SK-N-SH (cell line): ENCODE results near the gene KLHL25. TPM values are rescaled to one million over a fixed set of nuclear protein-coding genes. Genes with fewer than 3 reads are reported as not detected.

Experiments
- CTCF ChIA-PET: fragments of 300-600, 350-600 bp; formaldehyde crosslinking; extraction: SDS; loops from one replicate; lab custom pipeline; 2021; lab: Yijun Ruan, JAX
- POLR2A ChIA-PET: fragments of 350-600 bp; sonication (Branson Sonifier 250); formaldehyde crosslinking; extraction: SDS; loops from one replicate; lab custom pipeline; 2020; ENCODE audit warnings: antibody characterized with exemption, inconsistent platforms; lab: Yijun Ruan, JAX
- DNase-seq: peaks from one replicate; pipeline ENCODE4 v3.0.0; 2012
- H2AFZ ChIP-seq: fragments of 200-600 bp; sonication (generic); 2 replicates; pipeline ENCODE4 v1.8.1; 2016; ENCODE audit warnings: antibody characterized with exemption, mild to moderate bottlenecking, low read depth
- H3F3A ChIP-seq: fragments of 200-600 bp; sonication (generic); replicated peaks from 2 replicates; pipeline ENCODE3; 2016; ENCODE audit warnings: antibody characterized with exemption, mild to moderate bottlenecking; ENCODE audit not compliant: insufficient read depth
- H3K27ac ChIP-seq, 2 experiments: fragments of 200-500 bp in 1 of 2; fragments of 200-600 bp in 1 of 2; sonication (Bioruptor generic) in 1 of 2; sonication (generic), shearing (Covaris generic) in 1 of 2; 2 replicates each; pipeline versions ENCODE4 v1.5.1 to v1.6.1; 2014 to 2016; ENCODE audit warnings: low read depth in 2 of 2, inconsistent platforms in 1 of 2, low read length in 1 of 2, mild to moderate bottlenecking in 1 of 2, mixed read lengths in 1 of 2
- H3K27me3 ChIP-seq: fragments of 200-600 bp; sonication (generic), shearing (Covaris generic); 2 replicates; pipeline ENCODE4 v1.6.1; 2016; ENCODE audit warnings: mixed run types; ENCODE audit not compliant: insufficient read depth
- H3K36me3 ChIP-seq, 2 experiments: fragments of 200-500 bp in 1 of 2; fragments of 200-600 bp in 1 of 2; sonication (Bioruptor generic) in 1 of 2; sonication (generic) in 1 of 2; replicated peaks in 1 of 2; 2 replicates each; pipeline versions ENCODE3 to v1.5.1; 2014 to 2016; ENCODE audit warnings: low read length in 1 of 2, mild to moderate bottlenecking in 1 of 2; ENCODE audit not compliant: insufficient read depth in 2 of 2, control insufficient read depth in 1 of 2
- H3K4me1 ChIP-seq, 2 experiments: fragments of 200-500 bp in 1 of 2; fragments of 200-600 bp in 1 of 2; sonication (Bioruptor generic) in 1 of 2; sonication (generic), shearing (Covaris generic) in 1 of 2; 2 replicates each; pipeline versions ENCODE4 v1.5.1 to v1.6.1; 2014 to 2016; ENCODE audit warnings: low read depth in 1 of 2, low read length in 1 of 2, mixed run types in 1 of 2; ENCODE audit not compliant: insufficient read depth in 2 of 2, control insufficient read depth in 1 of 2
- H3K4me2 ChIP-seq: fragments of 200-600 bp; sonication (generic), shearing (Covaris generic); 2 replicates; pipeline ENCODE4 v1.6.1; 2017; ENCODE audit warnings: mixed run types
- H3K4me3 ChIP-seq, 2 experiments: fragments of 200-500 bp in 1 of 2; fragments of 200-600 bp in 1 of 2; sonication (Bioruptor generic) in 1 of 2; sonication (generic), shearing (Covaris generic) in 1 of 2; 2 replicates each; pipeline versions ENCODE4 v1.5.1 to v1.8.1; 2014 to 2016; ENCODE audit warnings: low read depth in 2 of 2, inconsistent platforms in 1 of 2, low read length in 1 of 2, mild to moderate bottlenecking in 1 of 2, mixed read lengths in 1 of 2, moderate library complexity in 1 of 2
- H3K79me2 ChIP-seq: fragments of 200-600 bp; sonication (generic); 2 replicates; pipeline ENCODE4 v1.8.1; 2017; ENCODE audit warnings: mild to moderate bottlenecking; ENCODE audit not compliant: insufficient read depth
- H3K9ac ChIP-seq: fragments of 200-600 bp; sonication (generic); 2 replicates; pipeline ENCODE4 v1.6.1; 2017; ENCODE audit warnings: mixed run types
- H3K9me2 ChIP-seq: fragments of 200-600 bp; sonication (generic); 2 replicates; pipeline ENCODE4 v1.6.1; 2017; ENCODE audit warnings: mixed run types
- H3K9me3 ChIP-seq: fragments of 200-600 bp; sonication (generic); 2 replicates; pipeline ENCODE4 v1.6.1; 2017; ENCODE audit warnings: mixed run types, mild to moderate bottlenecking, moderate library complexity
- H4K20me1 ChIP-seq: fragments of 200-600 bp; sonication (generic); 2 replicates; pipeline ENCODE4 v1.6.1; 2017; ENCODE audit warnings: mild to moderate bottlenecking, mixed run types; ENCODE audit not compliant: insufficient read depth
- CHD2 ChIP-seq: fragments of 150-350 bp; IDR thresholded peaks from 2 replicates; pipeline ENCODE4 v1.6.1; 2018; ENCODE audit warnings: low read length; ENCODE audit not compliant: partially characterized antibody
- CTCF ChIP-seq: fragments of 200-600 bp; sonication (generic); IDR thresholded peaks from 2 replicates; pipeline ENCODE4 v1.6.1; 2017; ENCODE audit warnings: antibody characterized with exemption, mild to moderate bottlenecking, moderate library complexity
- ELF1 ChIP-seq: IDR thresholded peaks from 2 replicates; pipeline ENCODE4 v1.4.0; 2012
- EP300 ChIP-seq, 2 experiments: IDR thresholded peaks; 2 replicates each; pipeline versions ENCODE4 v1.4.0 to v1.6.1; 2012; ENCODE audit warnings: borderline replicate concordance in 1 of 2, low read depth in 1 of 2, low read length in 1 of 2
- FOXJ3 ChIP-seq: sonication (generic); formaldehyde crosslinking; IDR thresholded peaks from 2 replicates; pipeline ENCODE4 v1.5.1; 2020; ENCODE audit warnings: mild to moderate bottlenecking, missing genetic modification reagents
- GABPA ChIP-seq: IDR thresholded peaks from 2 replicates; pipeline ENCODE4 v1.4.0; 2012; ENCODE audit warnings: low read depth, mild to moderate bottlenecking
- IRF3 ChIP-seq: fragments of 150-350 bp; IDR thresholded peaks from 2 replicates; pipeline ENCODE4 v1.6.1; 2016; ENCODE audit warnings: mild to moderate bottlenecking, low read depth, low read length
- JUND ChIP-seq: IDR thresholded peaks from 2 replicates; pipeline ENCODE4 v1.4.0; 2012
- MEF2A ChIP-seq: IDR thresholded peaks from 2 replicates; pipeline ENCODE4 v1.4.0; 2012; ENCODE audit warnings: low read depth, borderline replicate concordance
- MXI1 ChIP-seq: IDR thresholded peaks from 2 replicates; pipeline ENCODE4 v1.6.1; 2012; ENCODE audit warnings: mild to moderate bottlenecking, low read depth, low read length, improper control_type of control experiment
- NRF1 ChIP-seq: IDR thresholded peaks from 2 replicates; pipeline ENCODE4 v1.6.1; 2012; ENCODE audit warnings: low read depth, mild to moderate bottlenecking, low read length
- SIN3A ChIP-seq: IDR thresholded peaks from 2 replicates; pipeline ENCODE4 v1.6.1; 2012; ENCODE audit warnings: low read depth, mild to moderate bottlenecking, low read length, moderate library complexity, borderline replicate concordance
- SMC3 ChIP-seq: IDR thresholded peaks from 2 replicates; pipeline ENCODE4 v1.6.1; 2012; ENCODE audit warnings: low read depth, low read length, improper control_type of control experiment
- TCF12 ChIP-seq: IDR thresholded peaks from 2 replicates; pipeline ENCODE4 v1.4.0; 2012
- TEAD4 ChIP-seq: IDR thresholded peaks from 2 replicates; pipeline ENCODE4 v1.4.0; 2012; ENCODE audit warnings: mild to moderate bottlenecking, borderline replicate concordance; ENCODE audit not compliant: insufficient read depth
- USF1 ChIP-seq: IDR thresholded peaks from 2 replicates; pipeline ENCODE4 v1.4.0; 2012; ENCODE audit warnings: low read depth, borderline replicate concordance
- YY1 ChIP-seq: IDR thresholded peaks from 2 replicates; pipeline ENCODE4 v1.4.0; 2012; ENCODE audit warnings: low read depth, mild to moderate bottlenecking
- WGBS: methylation state at CpG from one replicate; pipeline ENCODE4 v1.1.6; 2017; ENCODE audit warnings: low lambda C conversion rate; 5-methylcytosine and 5-hydroxymethylcytosine counted together
- polyA plus RNA-seq, 3 experiments: library from polyadenylated mRNA; depleted of rRNA; stranded (reverse); fragments of >200 nt; gene quantifications; 2 replicates each; pipeline ENCODE4 v1.2.3, GENCODE V29; 2012
- TF ChIP-seq, protein P1 (sequence below): fragments of 150-350 bp; IDR thresholded peaks from 2 replicates; pipeline ENCODE4 v1.6.1; 2017; ENCODE audit warnings: antibody characterized with exemption, low read length, low read depth, borderline replicate concordance
- TF ChIP-seq, protein P2 (sequence below): IDR thresholded peaks from 2 replicates; pipeline ENCODE4; 2012

KLHL25 gene
- polyA plus RNA-seq, 1 of the 3 experiments (the other 2 are of a cell fraction), result 4.5 TPM

- TF ChIP-seq CTCF (no peak), MEF2A (no peak), CHD2 (no peak), SIN3A (no peak), GABPA (no peak)
- TF ChIP-seq, protein P1, sequence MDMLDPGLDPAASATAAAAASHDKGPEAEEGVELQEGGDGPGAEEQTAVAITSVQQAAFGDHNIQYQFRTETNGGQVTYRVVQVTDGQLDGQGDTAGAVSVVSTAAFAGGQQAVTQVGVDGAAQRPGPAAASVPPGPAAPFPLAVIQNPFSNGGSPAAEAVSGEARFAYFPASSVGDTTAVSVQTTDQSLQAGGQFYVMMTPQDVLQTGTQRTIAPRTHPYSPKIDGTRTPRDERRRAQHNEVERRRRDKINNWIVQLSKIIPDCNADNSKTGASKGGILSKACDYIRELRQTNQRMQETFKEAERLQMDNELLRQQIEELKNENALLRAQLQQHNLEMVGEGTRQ, result no peak
- Histone ChIP-seq H3F3A (no peaks in the 10 kb centered on the region), H3K4me3 (no peak overlapping the region), H3K27me3 (no peaks in the 10 kb centered on the region), H3K9ac (no peak overlapping the region), H3K9me3 (no peaks in the 10 kb centered on the region), H3K79me2 (no peaks in the 10 kb centered on the region), H3K27ac (no peak overlapping the region), H4K20me1 (no peaks in the 10 kb centered on the region), H3K4me2 (no peak overlapping the region), H3K4me1 (peaks cover 0 to 18% of the 10 kb centered on the region in 2 experiments; a peak in 1 of 4 replicates), H3K9me2 (no peaks in the 10 kb centered on the region), H2AFZ (no peak overlapping the region), H3K36me3 (peaks cover 5 to 48% of the 10 kb centered on the region in 2 experiments)
- DNase-seq, result peak; percentile 36
- POLR2A ChIA-PET, result no interaction called here
- CTCF ChIA-PET, result interaction anchor here (1.4 to 1.6 kb wide), 2 partner anchors 20 to 83 kb away, joined by 3 to 7 read pairs; no protein-coding TSS in a partner anchor
- 88% methylated on average over 10 of the region's 11 CpGs for WGBS
Measured at GRCh38 chr15:85748729-85749128, 46.0 kb downstream of the KLHL25 start.

DNA sequence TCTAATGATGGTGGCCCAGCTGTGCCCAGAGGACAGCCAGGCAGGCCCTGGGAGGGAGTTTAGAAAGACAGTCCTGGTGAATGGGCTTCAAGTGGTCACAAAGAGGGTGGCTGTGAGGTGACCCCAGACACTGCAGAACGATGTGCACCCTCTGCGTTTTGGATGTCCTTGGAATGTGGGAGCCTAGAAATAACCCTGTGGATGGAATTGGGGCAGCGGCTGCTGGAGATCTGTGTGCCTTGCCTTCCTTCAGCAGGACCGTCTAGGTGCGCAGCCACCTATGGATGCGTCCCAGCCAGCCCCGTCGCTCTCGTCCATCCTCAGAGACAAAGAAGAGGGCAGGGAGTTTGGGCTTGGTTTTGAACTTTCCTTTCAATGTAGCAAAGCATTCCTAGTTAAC, 46.5 kb downstream of the KLHL25 start:
- 96% methylated on average over 7 of the region's 9 CpGs for WGBS
- peaks cover 0 to 18% of the 10 kb centered on the region in 2 experiments; a peak in 1 of 4 replicates for H3K4me1 ChIP-seq
- ChIA-PET POLR2A (no interaction called here), CTCF (no interaction called here)
- H4K20me1 ChIP-seq, result no peaks in the 10 kb centered on the region
- DNase-seq, result no peak
- no peaks in the 10 kb centered on the region for H3K79me2 ChIP-seq
- peaks cover 5 to 54% of the 10 kb centered on the region in 2 experiments for H3K36me3 ChIP-seq
- H3F3A ChIP-seq, result no peaks in the 10 kb centered on the region
- TF ChIP-seq JUND, result no peak
- TF ChIP-seq SMC3, result no peak
- no peak for TF ChIP-seq NRF1
- TF ChIP-seq TCF12, result no peak
- no peak for TF ChIP-seq CTCF
- TF ChIP-seq, protein P2, sequence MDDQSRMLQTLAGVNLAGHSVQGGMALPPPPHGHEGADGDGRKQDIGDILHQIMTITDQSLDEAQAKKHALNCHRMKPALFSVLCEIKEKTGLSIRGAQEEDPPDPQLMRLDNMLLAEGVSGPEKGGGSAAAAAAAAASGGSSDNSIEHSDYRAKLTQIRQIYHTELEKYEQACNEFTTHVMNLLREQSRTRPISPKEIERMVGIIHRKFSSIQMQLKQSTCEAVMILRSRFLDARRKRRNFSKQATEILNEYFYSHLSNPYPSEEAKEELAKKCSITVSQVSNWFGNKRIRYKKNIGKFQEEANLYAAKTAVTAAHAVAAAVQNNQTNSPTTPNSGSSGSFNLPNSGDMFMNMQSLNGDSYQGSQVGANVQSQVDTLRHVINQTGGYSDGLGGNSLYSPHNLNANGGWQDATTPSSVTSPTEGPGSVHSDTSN, result no peak
- TF ChIP-seq USF1, result no peak
- no peak for TF ChIP-seq SIN3A
- TF ChIP-seq MXI1, result no peak
- no peak for TF ChIP-seq EP300 (IDR thresholded peaks at IDR 0.05; ENCODE audit: borderline replicate concordance in 1 of 2, low read depth in 1 of 2, low read length in 1 of 2)
- TF ChIP-seq ELF1, result no peak
- no peak for TF ChIP-seq GABPA
- no peak for TF ChIP-seq IRF3
- TF ChIP-seq, protein P1, result no peak
- no peak for TF ChIP-seq FOXJ3 (CRISPR knock-in tag)
- TF ChIP-seq YY1, result no peak
- TF ChIP-seq TEAD4, result no peak
- H3K4me3 ChIP-seq, result no peak overlapping the region
- H3K9ac ChIP-seq, result no peak overlapping the region
- H2AFZ ChIP-seq, result no peak overlapping the region
- H3K4me2 ChIP-seq, result no peak overlapping the region
- no peaks in the 10 kb centered on the region for H3K27me3 ChIP-seq
- H3K9me3 ChIP-seq, result no peaks in the 10 kb centered on the region
- no peak overlapping the region for H3K27ac ChIP-seq
- H3K9me2 ChIP-seq, result no peaks in the 10 kb centered on the region
